Measurements from ENCODE around the gene SUPT16H.
A peak's percentile ranks its signal among the peaks of the same experiment; 100 is the strongest.

The SUPT16H gene

DNA sequence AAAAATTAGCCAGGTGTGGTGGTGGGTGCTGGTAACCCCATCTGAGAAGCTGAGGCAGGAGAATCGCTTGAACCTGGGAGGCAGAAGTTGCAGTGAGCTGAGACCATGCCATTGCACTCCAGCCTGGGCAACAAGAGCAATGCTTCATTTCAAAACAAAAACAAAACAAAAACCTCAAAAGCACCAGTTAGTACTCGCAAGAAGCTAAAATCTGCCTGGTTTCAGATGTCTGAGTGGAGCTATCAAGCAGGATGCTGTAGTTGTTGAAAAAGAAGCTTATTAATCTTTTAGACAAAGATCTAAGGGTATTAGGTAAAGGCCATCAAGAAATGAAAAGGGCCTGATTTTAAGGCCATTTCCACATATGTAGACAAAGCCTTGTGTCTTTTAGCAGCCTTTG lies 50.9 kb downstream of the SUPT16H start:
- no peaks in the 10 kb centered on the region for H3K4me1 ChIP-seq (ENCODE audit: control insufficient read depth, insufficient read depth, low read length)
- no peaks in the 10 kb centered on the region for H3K27me3 ChIP-seq (ENCODE audit: control insufficient read depth, insufficient read depth, low read length, poor library complexity, severe bottlenecking)
- no peak overlapping the region for H3K4me3 ChIP-seq (ENCODE audit: insufficient read depth, low read depth, low read length)
- WGBS, 2 experiments = 86 to 90% methylated on average over 2 of the region's 2 CpGs
- no peak overlapping the region for H3K27ac ChIP-seq (ENCODE audit: insufficient read depth, low read depth, low read length, poor library complexity, severe bottlenecking)
- H3K36me3 ChIP-seq (ENCODE audit: control insufficient read depth, insufficient read depth, low read length) = no peaks in the 10 kb centered on the region
- no peaks in the 10 kb centered on the region for H3K9me3 ChIP-seq (ENCODE audit: control insufficient read depth, low read length)

- 93 to 100% methylated on average over 1 of the region's 1 CpG for WGBS, 2 experiments
Observed at GRCh38 chr14:21326972-21327371, 56.8 kb downstream of the SUPT16H start.

GRCh38 chr14:21322716-21323115 lies 61.1 kb downstream of the SUPT16H start:
- no peaks in the 10 kb centered on the region for H3K36me3 ChIP-seq (ENCODE audit: control insufficient read depth, insufficient read depth, low read length)
- no peak overlapping the region for H3K27ac ChIP-seq (ENCODE audit: insufficient read depth, low read depth, low read length, poor library complexity, severe bottlenecking)
- H3K4me1 ChIP-seq (ENCODE audit: control insufficient read depth, insufficient read depth, low read length) = no peaks in the 10 kb centered on the region
- no peaks in the 10 kb centered on the region for H3K27me3 ChIP-seq (ENCODE audit: control insufficient read depth, insufficient read depth, low read length, poor library complexity, severe bottlenecking)
- WGBS, 2 experiments = 58 to 69% methylated on average over 2 of the region's 2 CpGs
- no peaks in the 10 kb centered on the region for H3K9me3 ChIP-seq (ENCODE audit: control insufficient read depth, low read length)
- no peak overlapping the region for H3K4me3 ChIP-seq (ENCODE audit: insufficient read depth, low read depth, low read length)

More at GRCh38 chr14:21326972-21327371, 56.8 kb downstream of the SUPT16H start:
- Histone ChIP-seq H3K27me3 (ENCODE audit: control insufficient read depth, insufficient read depth, low read length, poor library complexity, severe bottlenecking) (no peaks in the 10 kb centered on the region), H3K4me3 (ENCODE audit: insufficient read depth, low read depth, low read length) (no peak overlapping the region), H3K27ac (ENCODE audit: insufficient read depth, low read depth, low read length, poor library complexity, severe bottlenecking) (no peak overlapping the region), H3K36me3 (ENCODE audit: control insufficient read depth, insufficient read depth, low read length) (no peaks in the 10 kb centered on the region), H3K4me1 (ENCODE audit: control insufficient read depth, insufficient read depth, low read length) (no peaks in the 10 kb centered on the region), H3K9me3 (ENCODE audit: control insufficient read depth, low read length) (no peaks in the 10 kb centered on the region)

DNA sequence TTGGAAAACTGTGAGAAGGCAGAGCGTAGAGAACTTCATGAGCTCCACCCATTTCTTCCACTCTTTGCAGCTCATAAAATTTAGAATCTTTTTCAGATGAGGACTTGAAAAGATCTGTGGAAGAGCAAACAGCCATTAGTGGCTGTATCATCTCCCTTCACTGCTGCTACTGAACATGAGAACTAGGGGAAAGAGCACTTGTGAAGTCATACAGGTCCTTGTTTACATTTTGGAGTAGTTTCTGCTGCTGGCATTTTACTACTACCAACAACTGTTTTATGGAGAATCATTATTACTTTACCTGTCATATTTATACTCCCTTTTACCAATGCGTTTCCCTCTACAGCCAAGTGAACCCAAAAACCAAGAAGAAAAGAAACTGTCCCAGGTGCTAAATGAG lies 62.9 kb downstream of the SUPT16H start:
- Histone ChIP-seq H3K36me3 (ENCODE audit: control insufficient read depth, insufficient read depth, low read length) (no peaks in the 10 kb centered on the region), H3K4me3 (ENCODE audit: insufficient read depth, low read depth, low read length) (no peak overlapping the region), H3K27me3 (ENCODE audit: control insufficient read depth, insufficient read depth, low read length, poor library complexity, severe bottlenecking) (no peaks in the 10 kb centered on the region), H3K4me1 (ENCODE audit: control insufficient read depth, insufficient read depth, low read length) (no peaks in the 10 kb centered on the region), H3K27ac (ENCODE audit: insufficient read depth, low read depth, low read length, poor library complexity, severe bottlenecking) (no peak overlapping the region), H3K9me3 (ENCODE audit: control insufficient read depth, low read length) (no peaks in the 10 kb centered on the region)
- WGBS, 2 experiments = 89 to 100% methylated on average over 2 of the region's 2 CpGs

GRCh38 chr14:21317398-21317797 lies 66.4 kb downstream of the SUPT16H start:
- 83 to 85% methylated on average over 3 of the region's 3 CpGs for WGBS, 2 experiments
- H3K4me1 ChIP-seq (ENCODE audit: control insufficient read depth, insufficient read depth, low read length) = no peaks in the 10 kb centered on the region
- no peak overlapping the region for H3K4me3 ChIP-seq (ENCODE audit: insufficient read depth, low read depth, low read length)
- no peaks in the 10 kb centered on the region for H3K36me3 ChIP-seq (ENCODE audit: control insufficient read depth, insufficient read depth, low read length)
- H3K27ac ChIP-seq (ENCODE audit: insufficient read depth, low read depth, low read length, poor library complexity, severe bottlenecking) = no peak overlapping the region
- no peaks in the 10 kb centered on the region for H3K27me3 ChIP-seq (ENCODE audit: control insufficient read depth, insufficient read depth, low read length, poor library complexity, severe bottlenecking)
- H3K9me3 ChIP-seq (ENCODE audit: control insufficient read depth, low read length) = no peaks in the 10 kb centered on the region

- no peaks in the 10 kb centered on the region for H3K9me3 ChIP-seq (ENCODE audit: control insufficient read depth, low read length)
- 88 to 90% methylated on average over 12 of the region's 12 CpGs for WGBS, 2 experiments
- no peak overlapping the region for H3K4me3 ChIP-seq (ENCODE audit: insufficient read depth, low read depth, low read length)
- no peaks in the 10 kb centered on the region for H3K27me3 ChIP-seq (ENCODE audit: control insufficient read depth, insufficient read depth, low read length, poor library complexity, severe bottlenecking)
- no peak overlapping the region for H3K27ac ChIP-seq (ENCODE audit: insufficient read depth, low read depth, low read length, poor library complexity, severe bottlenecking)
- H3K36me3 ChIP-seq (ENCODE audit: control insufficient read depth, insufficient read depth, low read length) = no peaks in the 10 kb centered on the region
- no peaks in the 10 kb centered on the region for H3K4me1 ChIP-seq (ENCODE audit: control insufficient read depth, insufficient read depth, low read length)
Observed at GRCh38 chr14:21313512-21313911, 70.3 kb downstream of the SUPT16H start.

DNA sequence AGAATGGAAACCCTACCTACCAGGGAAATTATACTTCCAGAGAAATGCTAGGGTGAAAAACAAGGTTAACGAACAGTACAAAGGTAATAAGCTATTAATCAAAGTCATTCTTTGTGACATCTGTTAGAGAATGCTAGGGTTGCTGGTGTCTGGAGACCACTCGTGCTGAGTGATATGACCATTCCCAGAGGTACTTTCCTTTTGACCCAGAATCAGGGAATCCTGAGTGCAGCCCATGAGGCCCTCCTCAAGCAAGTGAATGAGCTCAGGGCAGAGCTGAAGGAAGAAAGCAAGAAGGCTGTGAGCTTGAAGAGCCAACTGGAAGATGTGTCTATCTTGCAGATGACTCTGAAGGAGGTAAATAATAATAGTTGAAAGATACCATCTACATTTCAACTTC lies 72.2 kb downstream of the SUPT16H start:
- Histone ChIP-seq H3K27ac (ENCODE audit: insufficient read depth, low read depth, low read length, poor library complexity, severe bottlenecking) (no peak overlapping the region), H3K9me3 (ENCODE audit: control insufficient read depth, low read length) (no peaks in the 10 kb centered on the region), H3K4me1 (ENCODE audit: control insufficient read depth, insufficient read depth, low read length) (no peaks in the 10 kb centered on the region), H3K4me3 (ENCODE audit: insufficient read depth, low read depth, low read length) (no peak overlapping the region), H3K36me3 (ENCODE audit: control insufficient read depth, insufficient read depth, low read length) (no peaks in the 10 kb centered on the region), H3K27me3 (ENCODE audit: control insufficient read depth, insufficient read depth, low read length, poor library complexity, severe bottlenecking) (no peaks in the 10 kb centered on the region)
- WGBS, 2 experiments = 91 to 94% methylated on average over 2 of the region's 2 CpGs

DNA sequence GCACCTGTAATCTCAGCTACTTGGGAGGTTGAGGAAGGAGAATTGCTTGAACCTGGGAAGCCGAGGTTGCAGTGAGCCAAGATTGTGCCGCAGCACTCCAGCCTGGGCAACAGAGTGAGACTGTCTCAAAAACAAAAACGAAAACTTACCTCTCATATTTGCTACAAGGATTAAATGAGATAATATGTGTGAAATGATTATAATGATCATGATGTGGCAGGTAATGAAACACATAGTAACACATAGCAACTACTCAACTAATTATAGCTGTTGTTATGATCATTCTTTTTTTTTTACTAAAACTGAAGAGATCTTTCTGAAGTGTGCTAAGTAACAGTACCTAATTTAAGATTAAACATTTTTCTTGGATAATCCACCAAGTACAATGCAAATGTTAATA lies 73.9 kb downstream of the SUPT16H start:
- Histone ChIP-seq H3K4me3 (ENCODE audit: insufficient read depth, low read depth, low read length) (no peak overlapping the region), H3K27ac (ENCODE audit: insufficient read depth, low read depth, low read length, poor library complexity, severe bottlenecking) (no peak overlapping the region), H3K27me3 (ENCODE audit: control insufficient read depth, insufficient read depth, low read length, poor library complexity, severe bottlenecking) (no peaks in the 10 kb centered on the region), H3K36me3 (ENCODE audit: control insufficient read depth, insufficient read depth, low read length) (no peaks in the 10 kb centered on the region), H3K9me3 (ENCODE audit: control insufficient read depth, low read length) (no peaks in the 10 kb centered on the region), H3K4me1 (ENCODE audit: control insufficient read depth, insufficient read depth, low read length) (no peaks in the 10 kb centered on the region)
- 91 to 100% methylated on average over 1 to 2 of the region's 3 CpGs for WGBS, 2 experiments

GRCh38 chr14:21309238-21309636 lies 74.6 kb downstream of the SUPT16H start:
- Histone ChIP-seq H3K4me3 (ENCODE audit: insufficient read depth, low read depth, low read length) (no peak overlapping the region), H3K27ac (ENCODE audit: insufficient read depth, low read depth, low read length, poor library complexity, severe bottlenecking) (peak overlapping the region; percentile 64)
- WGBS, 2 experiments = 64 to 71% methylated on average over 8 of the region's 8 CpGs

GRCh38 chr14:21308479-21309237 lies 75.2 kb downstream of the SUPT16H start:
- 1% methylated on average over 16 of the region's 16 CpGs for WGBS, 2 experiments
- peak overlapping the region; percentile 13 for H3K4me3 ChIP-seq (ENCODE audit: insufficient read depth, low read depth, low read length)
- H3K4me1 ChIP-seq (ENCODE audit: control insufficient read depth, insufficient read depth, low read length) = no peaks in the 10 kb centered on the region
- no peaks in the 10 kb centered on the region for H3K36me3 ChIP-seq (ENCODE audit: control insufficient read depth, insufficient read depth, low read length)
- H3K9me3 ChIP-seq (ENCODE audit: control insufficient read depth, low read length) = no peaks in the 10 kb centered on the region
- no peaks in the 10 kb centered on the region for H3K27me3 ChIP-seq (ENCODE audit: control insufficient read depth, insufficient read depth, low read length, poor library complexity, severe bottlenecking)
- peak overlapping the region; percentile 64 for H3K27ac ChIP-seq (ENCODE audit: insufficient read depth, low read depth, low read length, poor library complexity, severe bottlenecking)

More at GRCh38 chr14:21309238-21309636, 74.6 kb downstream of the SUPT16H start:
- H3K36me3 ChIP-seq (ENCODE audit: control insufficient read depth, insufficient read depth, low read length) = no peaks in the 10 kb centered on the region
- H3K4me1 ChIP-seq (ENCODE audit: control insufficient read depth, insufficient read depth, low read length) = no peaks in the 10 kb centered on the region
- H3K27me3 ChIP-seq (ENCODE audit: control insufficient read depth, insufficient read depth, low read length, poor library complexity, severe bottlenecking) = no peaks in the 10 kb centered on the region
- no peaks in the 10 kb centered on the region for H3K9me3 ChIP-seq (ENCODE audit: control insufficient read depth, low read length)
